Measurements from ENCODE around the gene USP13. TPM values are rescaled to one million over a fixed set of nuclear protein-coding genes. Genes with fewer than 3 reads are reported as not detected.

USP13 gene
- total RNA-seq, 4 donors from 2014 or later = 2.3 to 8.3 (median 5.8) TPM

DNA sequence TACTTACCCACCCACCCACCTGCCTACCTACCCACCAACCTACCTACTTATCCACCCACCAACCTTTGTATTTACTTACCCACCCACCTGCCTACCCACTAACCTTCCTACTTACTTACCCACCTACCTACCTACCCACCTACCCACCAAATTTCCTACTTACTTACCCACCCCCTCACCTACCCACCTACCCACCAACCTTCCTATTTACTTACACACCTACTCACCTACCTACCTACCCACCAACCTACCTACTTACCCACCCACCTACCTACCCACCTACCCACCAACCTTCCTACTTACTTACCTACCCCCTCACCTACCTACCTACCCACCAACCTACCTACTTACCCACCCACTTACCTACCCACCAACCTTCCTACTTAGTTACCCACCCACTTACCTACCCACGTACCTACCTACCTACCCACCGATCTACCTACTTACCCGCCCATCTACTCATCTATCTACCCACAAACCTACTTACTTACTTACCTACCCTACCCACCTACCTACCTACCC, 179.6 kb downstream of the USP13 start:
- Histone ChIP-seq H3K4me3 (no peak overlapping the region), H3K27me3 (no peaks in the 10 kb centered on the region), H3K27ac (no peak overlapping the region), H3K4me1 (no peaks in the 10 kb centered on the region), H3K36me3 (no peaks in the 10 kb centered on the region), H3K9me3 (no peaks in the 10 kb centered on the region)
- WGBS = 97% methylated on average over 3 of the region's 3 CpGs
- DNase-seq (ENCODE audit: low spot score in 2 of 2) = no peak
- TF ChIP-seq EP300 (IDR thresholded peaks at IDR 0.05) (no peak), POLR2AphosphoS5 (IDR thresholded peaks at IDR 0.05) (no peak), POLR2A (IDR thresholded peaks at IDR 0.05) (no peak)
- TF ChIP-seq, protein P1, sequence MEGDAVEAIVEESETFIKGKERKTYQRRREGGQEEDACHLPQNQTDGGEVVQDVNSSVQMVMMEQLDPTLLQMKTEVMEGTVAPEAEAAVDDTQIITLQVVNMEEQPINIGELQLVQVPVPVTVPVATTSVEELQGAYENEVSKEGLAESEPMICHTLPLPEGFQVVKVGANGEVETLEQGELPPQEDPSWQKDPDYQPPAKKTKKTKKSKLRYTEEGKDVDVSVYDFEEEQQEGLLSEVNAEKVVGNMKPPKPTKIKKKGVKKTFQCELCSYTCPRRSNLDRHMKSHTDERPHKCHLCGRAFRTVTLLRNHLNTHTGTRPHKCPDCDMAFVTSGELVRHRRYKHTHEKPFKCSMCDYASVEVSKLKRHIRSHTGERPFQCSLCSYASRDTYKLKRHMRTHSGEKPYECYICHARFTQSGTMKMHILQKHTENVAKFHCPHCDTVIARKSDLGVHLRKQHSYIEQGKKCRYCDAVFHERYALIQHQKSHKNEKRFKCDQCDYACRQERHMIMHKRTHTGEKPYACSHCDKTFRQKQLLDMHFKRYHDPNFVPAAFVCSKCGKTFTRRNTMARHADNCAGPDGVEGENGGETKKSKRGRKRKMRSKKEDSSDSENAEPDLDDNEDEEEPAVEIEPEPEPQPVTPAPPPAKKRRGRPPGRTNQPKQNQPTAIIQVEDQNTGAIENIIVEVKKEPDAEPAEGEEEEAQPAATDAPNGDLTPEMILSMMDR (IDR thresholded peaks at IDR 0.05) = no peak

DNA sequence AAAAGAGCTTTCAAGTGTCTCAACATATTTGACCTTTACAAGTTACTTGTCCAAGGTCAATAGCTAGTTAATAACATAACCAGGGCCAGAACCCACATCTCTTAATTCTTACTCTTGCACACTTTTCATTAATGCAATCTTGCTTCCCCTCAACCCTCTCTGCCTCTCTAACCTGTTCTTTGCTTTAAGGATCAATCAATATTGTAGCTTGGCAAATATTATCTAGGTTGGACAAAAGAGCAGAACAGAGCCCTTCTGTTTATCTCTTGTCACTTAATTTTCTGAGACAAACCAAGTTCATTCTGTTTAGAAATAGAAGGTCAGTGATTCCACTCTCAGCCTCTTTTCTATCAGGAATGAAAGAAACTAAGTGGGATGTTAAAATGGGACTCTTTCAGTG, 180.5 kb downstream of the USP13 start:
- Histone ChIP-seq H3K9me3 (no peaks in the 10 kb centered on the region), H3K27me3 (no peaks in the 10 kb centered on the region), H3K36me3 (no peaks in the 10 kb centered on the region), H3K27ac (no peak overlapping the region), H3K4me1 (no peaks in the 10 kb centered on the region), H3K4me3 (no peak overlapping the region)
- TF ChIP-seq POLR2AphosphoS5 (IDR thresholded peaks at IDR 0.05) (no peak), POLR2A (IDR thresholded peaks at IDR 0.05) (no peak), EP300 (IDR thresholded peaks at IDR 0.05) (no peak)
- TF ChIP-seq, protein P1 (IDR thresholded peaks at IDR 0.05) = no peak
- DNase-seq (ENCODE audit: low spot score in 2 of 2) = no peak

DNA sequence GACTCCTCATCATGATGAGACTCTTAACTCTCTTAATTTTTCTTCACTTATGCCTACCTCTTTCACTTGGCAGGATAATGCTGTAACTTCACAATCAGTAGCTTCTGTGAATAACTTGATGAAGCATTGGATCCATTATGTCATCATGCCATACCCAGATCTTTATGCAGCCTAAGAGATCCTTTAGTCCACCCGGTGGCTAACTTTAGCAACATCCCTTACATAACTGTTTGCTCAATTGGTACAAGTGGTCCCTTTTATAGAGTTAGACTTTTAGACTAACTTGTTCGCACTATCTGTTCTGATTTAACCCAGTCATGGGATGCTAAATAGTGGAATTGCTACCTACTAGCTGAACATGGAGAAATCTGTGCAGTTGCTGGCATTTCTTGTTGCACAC, 184.5 kb downstream of the USP13 start:
- TF ChIP-seq EP300 (IDR thresholded peaks at IDR 0.05) = no peak
- Histone ChIP-seq H3K36me3 (no peaks in the 10 kb centered on the region), H3K4me3 (no peak overlapping the region), H3K9me3 (no peaks in the 10 kb centered on the region), H3K4me1 (no peaks in the 10 kb centered on the region), H3K27ac (no peak overlapping the region), H3K27me3 (no peaks in the 10 kb centered on the region)
- DNase-seq (ENCODE audit: low spot score in 2 of 2) = no peak
- 76% methylated on average over 2 of the region's 2 CpGs for WGBS

Other genes starting within 250 kb of the USP13 start
- 10 to 100 TPM; 70.5 to 91.1 (median 83.4) TPM for gene GNB4, start 201.6 kb upstream of the USP13 start, total RNA-seq
- gene ACTL6A, start 90.1 kb upstream of the USP13 start, total RNA-seq = 10 to 100 TPM; 46.3 to 74.8 (median 69.5) TPM
- 10 to 100 TPM in 3 of 4 donors, 1 to 10 TPM in 1; 9.6 to 14.5 (median 12.1) TPM for gene MRPL47, start 48.4 kb upstream of the USP13 start, total RNA-seq
- 10 to 100 TPM; 44.8 to 75.9 (median 60.9) TPM for gene NDUFB5, start 48.2 kb upstream of the USP13 start, total RNA-seq